ENCODE data around the gene GSTM3.
"Not testable (repeated sequence)": the region's sequence is repeated elsewhere in the genome, so short reads cannot be mapped to it uniquely, and the experiment has no call there.

DNA sequence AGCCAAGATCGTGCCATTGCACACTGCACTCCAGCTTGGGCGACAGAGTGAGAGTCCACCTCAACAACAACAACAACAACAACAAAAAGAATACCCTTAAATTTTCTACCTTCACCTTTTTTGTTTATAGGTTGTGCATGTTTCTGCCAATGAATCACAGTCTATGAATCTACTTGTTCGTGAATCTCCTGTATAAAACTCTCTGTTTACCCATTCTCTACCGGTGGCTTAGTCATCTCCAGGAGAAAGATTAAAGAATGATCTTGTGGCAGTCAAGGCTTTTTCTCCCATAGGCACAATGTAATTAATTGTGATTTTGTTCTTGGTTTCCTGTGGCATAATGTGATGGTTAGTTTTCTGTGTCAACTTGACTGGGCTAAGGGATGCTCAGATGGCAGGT is 43.0 kb downstream of the GSTM3 start:
- not testable (repeated sequence) for TF ChIP-seq CTCF (optimal IDR thresholded peaks at IDR 0.05 in 1 of 3, IDR thresholded peaks at IDR 0.05 in 1 of 3, conservative IDR thresholded peaks at IDR 0.05 in 1 of 3; ENCODE audit: extremely low read depth in 1 of 3, insufficient read depth in 2 of 3, low read length in 3 of 3); EZH2 (IDR thresholded peaks at IDR 0.05; ENCODE audit: low read length)

Data from keratinocyte (primary cell).